GM12801 (cell line): ENCODE results near the gene GLYAT.

ENCODE experiments used
- CTCF ChIP-seq: IDR thresholded peaks from one replicate; pipeline ENCODE4 v1.5.1; 2011; ENCODE audit warnings: control low read depth; ENCODE audit not compliant: insufficient read length; ENCODE audit errors: extremely low read depth

The GLYAT gene, protein sequence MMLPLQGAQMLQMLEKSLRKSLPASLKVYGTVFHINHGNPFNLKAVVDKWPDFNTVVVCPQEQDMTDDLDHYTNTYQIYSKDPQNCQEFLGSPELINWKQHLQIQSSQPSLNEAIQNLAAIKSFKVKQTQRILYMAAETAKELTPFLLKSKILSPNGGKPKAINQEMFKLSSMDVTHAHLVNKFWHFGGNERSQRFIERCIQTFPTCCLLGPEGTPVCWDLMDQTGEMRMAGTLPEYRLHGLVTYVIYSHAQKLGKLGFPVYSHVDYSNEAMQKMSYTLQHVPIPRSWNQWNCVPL

DNA sequence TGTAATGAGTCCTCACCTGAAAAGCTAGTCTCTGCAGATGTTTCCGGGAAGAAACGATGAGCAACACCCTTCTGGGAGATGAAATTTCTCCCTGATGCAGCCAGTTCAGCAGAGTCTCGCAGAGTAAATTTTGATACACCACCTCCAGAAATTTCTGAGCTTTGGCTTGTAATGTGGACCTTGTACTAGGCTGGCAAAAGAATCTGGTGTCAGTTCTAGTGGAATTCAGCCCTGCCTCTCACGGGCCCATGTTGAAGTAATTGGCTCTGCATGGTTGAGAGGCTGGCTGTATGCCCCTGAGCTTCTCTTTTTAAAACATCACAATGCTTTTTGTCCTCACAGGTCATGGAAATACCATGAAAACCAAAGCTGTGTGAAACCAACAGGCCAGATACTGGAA, at the start of gene GLYAT:
Gene GLYAT (minus strand): TSS at position 125 of the 400 bp plus-strand sequence. CDS start 7,447 bp downstream, outside the sequence.
- no peak for TF ChIP-seq CTCF

DNA sequence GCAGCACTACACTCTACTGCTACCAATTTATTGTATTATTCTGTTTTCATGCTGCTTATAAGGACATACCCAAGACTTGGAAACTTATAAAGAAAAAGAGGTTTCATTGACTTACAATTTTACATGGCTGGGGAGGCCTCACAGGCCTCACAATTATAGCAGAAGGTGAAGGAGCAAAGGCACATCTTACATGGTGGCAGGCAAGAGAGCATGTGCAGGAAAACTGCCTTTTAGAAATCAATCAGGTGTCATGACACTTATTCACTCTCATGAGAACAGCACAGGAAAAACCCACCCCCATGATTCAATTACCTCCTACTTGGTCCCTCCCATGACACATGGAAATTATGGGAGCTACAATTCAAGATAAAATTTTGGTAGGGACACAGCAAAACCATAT, 49.6 kb upstream of the GLYAT start:
- TF ChIP-seq CTCF = no peak

DNA sequence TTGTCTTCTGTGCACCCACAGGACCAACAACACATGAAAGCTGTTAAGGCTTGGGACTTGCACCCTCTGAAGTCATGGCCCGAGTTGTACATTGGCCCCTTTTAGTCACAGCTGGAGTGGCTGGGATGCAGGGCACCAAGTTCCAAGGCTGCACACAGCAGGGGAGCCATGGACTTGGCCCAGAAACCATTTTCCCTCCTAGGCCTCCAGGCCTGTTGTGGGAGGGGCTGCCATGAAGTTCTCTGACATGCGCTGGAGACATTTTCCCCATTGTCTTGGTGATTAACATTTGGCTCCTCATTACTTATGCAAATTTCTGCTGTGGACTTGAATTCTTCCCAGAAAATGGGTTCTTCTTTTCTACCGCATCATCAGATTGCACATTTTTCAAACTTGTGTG, 48.8 kb upstream of the GLYAT start:
- no peak for TF ChIP-seq CTCF

DNA sequence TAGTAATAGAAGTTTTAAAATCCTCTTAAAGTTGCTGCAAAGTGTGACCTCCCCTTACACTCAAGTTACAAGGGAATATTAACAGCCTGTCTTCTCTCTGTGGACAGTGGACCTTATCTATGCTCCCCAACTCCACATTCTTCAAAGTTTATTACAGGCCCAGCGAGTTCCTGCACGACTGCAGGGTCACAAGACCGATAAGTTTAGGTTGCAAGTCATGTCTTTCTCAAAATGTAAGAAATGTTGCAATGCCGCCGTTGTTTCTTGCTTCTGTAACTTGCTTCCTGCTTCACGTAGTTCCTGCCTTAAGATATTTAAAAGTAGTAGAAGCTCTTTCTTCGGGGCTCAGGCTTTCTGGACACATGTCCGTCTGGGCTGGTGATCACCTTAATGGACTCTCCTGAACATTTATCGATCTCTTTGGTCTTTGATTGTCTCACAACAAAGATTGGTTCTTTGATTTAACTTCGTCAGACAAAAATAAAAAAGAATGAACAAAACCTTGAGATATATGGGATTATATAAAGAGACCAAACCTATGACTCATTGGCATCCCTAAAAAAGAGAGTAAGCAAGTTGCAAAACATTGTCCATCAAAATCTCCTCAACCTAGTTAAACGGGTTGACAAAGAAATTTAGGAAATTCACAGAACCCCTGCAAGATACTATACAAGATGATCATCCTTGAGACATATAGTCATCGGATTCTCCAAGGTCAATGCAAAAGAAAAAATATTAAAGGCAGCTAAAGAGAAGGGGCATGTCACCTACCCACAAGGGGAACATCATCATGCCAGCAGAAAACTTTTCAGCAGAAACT, 45.4 kb upstream of the GLYAT start:
- TF ChIP-seq CTCF = no peak

- TF ChIP-seq CTCF = no peak
Measured at GRCh38 chr11:58775066-58775708, 43.4 kb upstream of the GLYAT start.

- no peak for TF ChIP-seq CTCF
Measured at GRCh38 chr11:58774164-58774593, 42.4 kb upstream of the GLYAT start.

GRCh38 chr11:58773337-58773736, 41.6 kb upstream of the GLYAT start:
- TF ChIP-seq CTCF = no peak
